Measurements from ENCODE around the gene AQP2. TPM values are rescaled to one million over a fixed set of nuclear protein-coding genes. Genes with fewer than 3 reads are reported as not detected.

AQP2 gene
- total RNA-seq, 2 donors from 2014 or later, result not detected

DNA sequence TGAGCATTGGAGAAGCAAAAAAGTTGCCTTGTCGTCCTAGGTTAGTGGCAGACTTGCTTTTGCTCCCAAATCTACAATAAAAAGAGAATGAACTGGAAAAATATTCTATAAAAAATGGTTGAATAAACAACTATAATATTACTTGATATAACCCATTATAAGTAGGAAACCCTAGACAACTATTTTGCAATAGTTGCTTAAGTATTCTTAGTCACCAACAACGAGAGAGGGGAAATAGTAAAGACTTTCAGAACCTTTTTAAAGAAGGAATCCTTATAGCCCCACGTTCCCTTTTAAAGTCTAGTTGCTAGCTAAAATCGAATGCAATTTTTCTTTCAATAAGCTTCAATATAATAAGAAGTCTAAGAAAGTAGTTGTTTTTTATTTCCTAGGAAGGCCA, 39.7 kb downstream of the AQP2 start:
- Mint-ChIP-seq H3K9me3 (no peaks in the 10 kb centered on the region), H3K4me3 (no peak overlapping the region), H3K27ac (peak overlapping the region; percentile 41), H3K27me3 (ENCODE audit: insufficient read depth) (no peaks in the 10 kb centered on the region), H3K4me1 (peaks cover 51% of the 10 kb centered on the region), H3K36me3 (ENCODE audit: low read depth) (peaks cover 34% of the 10 kb centered on the region)
- no peak overlapping the region for H3K27ac ChIP-seq (ENCODE audit: low read depth, low read length)
- no peak for DNase-seq
- TF ChIP-seq, protein P1, sequence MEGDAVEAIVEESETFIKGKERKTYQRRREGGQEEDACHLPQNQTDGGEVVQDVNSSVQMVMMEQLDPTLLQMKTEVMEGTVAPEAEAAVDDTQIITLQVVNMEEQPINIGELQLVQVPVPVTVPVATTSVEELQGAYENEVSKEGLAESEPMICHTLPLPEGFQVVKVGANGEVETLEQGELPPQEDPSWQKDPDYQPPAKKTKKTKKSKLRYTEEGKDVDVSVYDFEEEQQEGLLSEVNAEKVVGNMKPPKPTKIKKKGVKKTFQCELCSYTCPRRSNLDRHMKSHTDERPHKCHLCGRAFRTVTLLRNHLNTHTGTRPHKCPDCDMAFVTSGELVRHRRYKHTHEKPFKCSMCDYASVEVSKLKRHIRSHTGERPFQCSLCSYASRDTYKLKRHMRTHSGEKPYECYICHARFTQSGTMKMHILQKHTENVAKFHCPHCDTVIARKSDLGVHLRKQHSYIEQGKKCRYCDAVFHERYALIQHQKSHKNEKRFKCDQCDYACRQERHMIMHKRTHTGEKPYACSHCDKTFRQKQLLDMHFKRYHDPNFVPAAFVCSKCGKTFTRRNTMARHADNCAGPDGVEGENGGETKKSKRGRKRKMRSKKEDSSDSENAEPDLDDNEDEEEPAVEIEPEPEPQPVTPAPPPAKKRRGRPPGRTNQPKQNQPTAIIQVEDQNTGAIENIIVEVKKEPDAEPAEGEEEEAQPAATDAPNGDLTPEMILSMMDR (conservative IDR thresholded peaks at IDR 0.05), result no peak
- no peak overlapping the region for H3K9ac ChIP-seq (ENCODE audit: extremely low read depth, low read length, poor library complexity, severe bottlenecking)
- H3K4me3 ChIP-seq (ENCODE audit: low read length), result no peak overlapping the region
- H3K9me3 ChIP-seq (ENCODE audit: control insufficient read depth, low read length), result no peaks in the 10 kb centered on the region
- H3K4me1 ChIP-seq (ENCODE audit: control insufficient read depth, insufficient read depth, low read length), result peaks cover 12% of the 10 kb centered on the region
- peaks cover 7% of the 10 kb centered on the region for H3K27me3 ChIP-seq (ENCODE audit: control insufficient read depth, insufficient read depth, low read length, poor library complexity, severe bottlenecking)
- 94 to 100% methylated on average over 3 to 4 of the region's 4 CpGs for whole genome bisulfite sequencing, 2 experiments (ENCODE audit: insufficient coverage in 1 of 2, insufficient read length in 1 of 2)
- peaks cover 65% of the 10 kb centered on the region for H3K36me3 ChIP-seq (ENCODE audit: control insufficient read depth, insufficient read depth, low read length)

DNA sequence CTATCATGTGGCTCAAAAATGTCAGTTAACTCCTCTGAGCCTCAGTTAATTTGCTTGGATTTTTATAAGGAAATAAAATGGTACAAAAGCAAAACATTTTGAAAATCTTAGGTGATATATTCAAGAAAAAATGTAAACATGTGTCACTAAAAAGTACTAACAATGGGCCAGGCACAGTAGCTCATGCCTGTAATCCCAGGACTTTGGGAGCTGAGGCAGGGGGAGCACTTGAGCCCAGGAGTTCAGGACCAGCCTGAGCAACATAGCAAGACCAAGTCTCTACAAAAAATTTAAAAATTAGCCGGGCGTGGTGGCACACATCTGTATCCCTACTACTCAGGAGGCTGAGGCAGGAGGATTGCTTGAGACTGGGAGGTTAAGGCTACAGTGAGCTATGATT, 47.9 kb downstream of the AQP2 start:
- 96% methylated on average over 2 of the region's 2 CpGs; no CpG with 5 or more reads in 1 of the 2 experiments for WGBS, 2 experiments (ENCODE audit: insufficient coverage in 1 of 2, insufficient read length in 1 of 2)
- Histone ChIP-seq H3K4me3 (ENCODE audit: low read length) (no peak overlapping the region), H3K36me3 (ENCODE audit: control insufficient read depth, insufficient read depth, low read length) (peaks cover 85% of the 10 kb centered on the region), H3K4me1 (ENCODE audit: control insufficient read depth, insufficient read depth, low read length) (no peaks in the 10 kb centered on the region), H3K9me3 (ENCODE audit: control insufficient read depth, low read length) (no peaks in the 10 kb centered on the region), H3K27ac (ENCODE audit: low read depth, low read length) (no peak overlapping the region), H3K9ac (ENCODE audit: extremely low read depth, low read length, poor library complexity, severe bottlenecking) (no peak overlapping the region), H3K27me3 (ENCODE audit: control insufficient read depth, insufficient read depth, low read length, poor library complexity, severe bottlenecking) (no peaks in the 10 kb centered on the region)
- no peaks in the 10 kb centered on the region for H3K4me1 Mint-ChIP-seq
- H3K27ac Mint-ChIP-seq, result no peak overlapping the region
- TF ChIP-seq, protein P1 (conservative IDR thresholded peaks at IDR 0.05), result peak; percentile 51
- DNase-seq, result peak; percentile 59
- no peaks in the 10 kb centered on the region for H3K27me3 Mint-ChIP-seq (ENCODE audit: insufficient read depth)
- peaks cover 56% of the 10 kb centered on the region for H3K36me3 Mint-ChIP-seq (ENCODE audit: low read depth)
- H3K4me3 Mint-ChIP-seq, result no peak overlapping the region
- H3K9me3 Mint-ChIP-seq, result no peaks in the 10 kb centered on the region

DNA sequence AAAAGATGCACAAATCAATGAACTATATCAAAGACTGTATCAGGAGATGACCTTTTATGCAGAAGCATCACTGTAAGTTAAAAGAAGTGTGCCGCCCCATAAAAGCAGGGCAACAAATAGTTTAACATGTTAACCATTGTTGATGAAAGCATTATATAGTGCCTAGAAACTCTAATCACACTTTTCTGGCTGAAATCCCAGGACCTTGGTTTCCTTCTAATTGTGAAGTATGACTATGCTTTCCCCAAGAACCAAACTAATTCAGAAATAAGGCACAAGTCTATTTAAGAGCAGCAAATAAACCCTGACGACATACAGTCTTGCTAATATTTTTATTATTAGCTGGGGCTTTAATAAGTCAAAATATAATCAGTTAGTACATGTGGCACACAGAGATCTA, 53.1 kb downstream of the AQP2 start:
- Histone ChIP-seq H3K4me1 (ENCODE audit: control insufficient read depth, insufficient read depth, low read length) (no peaks in the 10 kb centered on the region), H3K4me3 (ENCODE audit: low read length) (no peak overlapping the region), H3K36me3 (ENCODE audit: control insufficient read depth, insufficient read depth, low read length) (peaks cover 77% of the 10 kb centered on the region), H3K9ac (ENCODE audit: extremely low read depth, low read length, poor library complexity, severe bottlenecking) (no peak overlapping the region), H3K9me3 (ENCODE audit: control insufficient read depth, low read length) (no peaks in the 10 kb centered on the region), H3K27me3 (ENCODE audit: control insufficient read depth, insufficient read depth, low read length, poor library complexity, severe bottlenecking) (no peaks in the 10 kb centered on the region), H3K27ac (ENCODE audit: low read depth, low read length) (no peak overlapping the region)
- peaks cover 4% of the 10 kb centered on the region for H3K4me1 Mint-ChIP-seq
- TF ChIP-seq, protein P1 (conservative IDR thresholded peaks at IDR 0.05), result no peak
- DNase-seq, result no peak
- H3K4me3 Mint-ChIP-seq, result no peak overlapping the region
- H3K27ac Mint-ChIP-seq, result no peak overlapping the region
- no peaks in the 10 kb centered on the region for H3K9me3 Mint-ChIP-seq
- no peaks in the 10 kb centered on the region for H3K27me3 Mint-ChIP-seq (ENCODE audit: insufficient read depth)
- 93% methylated on average over 2 of the region's 2 CpGs; no CpG with 5 or more reads in 1 of the 2 experiments for WGBS, 2 experiments (ENCODE audit: insufficient coverage in 1 of 2, insufficient read length in 1 of 2)
- H3K36me3 Mint-ChIP-seq (ENCODE audit: low read depth), result peaks cover 46% of the 10 kb centered on the region
